Left renal cortex interstitium (tissue), 4 donors: Measurements from ENCODE around the gene MTCL1. TPM values are rescaled to one million over a fixed set of nuclear protein-coding genes. Genes with fewer than 3 reads are reported as not detected.

Source experiments
- DNase-seq, 4 donors: peaks; one replicate each; pipeline ENCODE4 v3.0.0-alpha.2; 2013; ENCODE audit warnings: low read depth in 4 of 4, low spot score in 2 of 4, missing footprints in 1 of 4
- polyA plus RNA-seq, 4 donors: library from polyadenylated mRNA; unstranded; fragments of 120-200 nt; gene quantifications; one replicate each; pipeline ENCODE4 v1.2.1, GENCODE V29; 2013; ENCODE audit not compliant: insufficient read length in 4 of 4

Gene MTCL1
- polyA plus RNA-seq, 4 donors: 13.4 to 33.1 (median 22.6) TPM

- DNase-seq: no peak
Observed at GRCh38 chr18:8825729-8826375, 120.5 kb downstream of the MTCL1 start.

GRCh38 chr18:8826514-8826913 is 121.2 kb downstream of the MTCL1 start:
- DNase-seq: no peak

DNA sequence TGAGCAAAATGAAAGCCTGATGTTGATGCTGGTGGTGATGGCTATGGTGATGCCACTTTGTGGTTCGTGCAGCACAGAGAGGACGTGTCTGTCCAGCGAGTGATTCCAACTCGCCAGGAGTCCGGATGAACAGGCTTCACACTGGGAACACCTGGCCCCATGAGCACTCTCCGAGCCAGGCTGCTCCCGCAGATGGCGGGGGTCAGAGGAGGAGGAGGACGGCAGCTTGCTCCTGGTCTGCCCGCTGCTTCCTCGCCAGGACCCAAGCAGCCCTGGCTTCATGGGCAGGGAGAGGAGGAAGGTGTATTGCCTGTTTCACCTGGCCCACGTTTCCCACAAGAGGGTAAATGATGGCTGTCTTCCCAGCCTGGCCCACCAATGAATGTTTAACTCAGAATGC is 121.6 kb downstream of the MTCL1 start:
- no peak for DNase-seq

DNA sequence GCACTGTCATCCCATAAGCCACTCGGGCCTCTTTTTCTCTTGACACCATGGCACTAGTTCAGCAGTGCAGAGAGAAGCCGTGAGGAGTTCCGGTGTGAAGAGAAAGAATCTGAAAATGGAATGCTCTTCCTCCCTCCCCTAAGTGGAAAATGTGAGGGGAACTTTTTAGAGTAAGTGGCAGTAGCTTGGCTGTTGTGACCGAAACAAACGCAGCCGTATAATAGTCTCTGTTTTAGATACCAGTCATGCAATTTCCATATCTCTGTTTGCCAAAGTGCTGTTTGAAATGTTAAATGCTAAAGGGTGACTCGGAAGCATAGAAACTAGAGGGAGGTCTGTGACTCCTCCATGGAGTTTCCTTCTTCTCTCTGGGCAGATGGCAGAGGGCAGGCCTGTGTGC is 122.9 kb downstream of the MTCL1 start:
- no peak for DNase-seq

DNA sequence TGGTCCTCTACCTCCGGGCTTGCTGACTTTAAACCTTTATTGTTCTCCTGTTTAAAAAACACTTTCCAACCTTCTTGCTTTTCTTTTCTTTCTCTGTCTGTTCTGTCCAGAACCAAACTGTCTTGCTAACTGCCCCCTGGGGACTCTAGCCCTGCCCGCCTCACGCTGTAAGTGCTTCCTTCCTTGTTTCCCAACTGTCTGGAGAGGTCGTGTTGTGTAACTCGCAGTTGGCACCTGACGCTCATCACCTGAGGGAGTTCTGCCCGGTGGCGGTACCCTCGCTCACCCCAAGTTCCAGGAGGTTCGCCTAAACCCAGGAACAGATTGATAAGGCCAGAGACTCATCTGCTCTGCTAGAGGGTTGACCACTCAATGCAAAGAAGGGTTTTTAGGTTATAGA is 123.4 kb downstream of the MTCL1 start:
- no peak for DNase-seq

DNA sequence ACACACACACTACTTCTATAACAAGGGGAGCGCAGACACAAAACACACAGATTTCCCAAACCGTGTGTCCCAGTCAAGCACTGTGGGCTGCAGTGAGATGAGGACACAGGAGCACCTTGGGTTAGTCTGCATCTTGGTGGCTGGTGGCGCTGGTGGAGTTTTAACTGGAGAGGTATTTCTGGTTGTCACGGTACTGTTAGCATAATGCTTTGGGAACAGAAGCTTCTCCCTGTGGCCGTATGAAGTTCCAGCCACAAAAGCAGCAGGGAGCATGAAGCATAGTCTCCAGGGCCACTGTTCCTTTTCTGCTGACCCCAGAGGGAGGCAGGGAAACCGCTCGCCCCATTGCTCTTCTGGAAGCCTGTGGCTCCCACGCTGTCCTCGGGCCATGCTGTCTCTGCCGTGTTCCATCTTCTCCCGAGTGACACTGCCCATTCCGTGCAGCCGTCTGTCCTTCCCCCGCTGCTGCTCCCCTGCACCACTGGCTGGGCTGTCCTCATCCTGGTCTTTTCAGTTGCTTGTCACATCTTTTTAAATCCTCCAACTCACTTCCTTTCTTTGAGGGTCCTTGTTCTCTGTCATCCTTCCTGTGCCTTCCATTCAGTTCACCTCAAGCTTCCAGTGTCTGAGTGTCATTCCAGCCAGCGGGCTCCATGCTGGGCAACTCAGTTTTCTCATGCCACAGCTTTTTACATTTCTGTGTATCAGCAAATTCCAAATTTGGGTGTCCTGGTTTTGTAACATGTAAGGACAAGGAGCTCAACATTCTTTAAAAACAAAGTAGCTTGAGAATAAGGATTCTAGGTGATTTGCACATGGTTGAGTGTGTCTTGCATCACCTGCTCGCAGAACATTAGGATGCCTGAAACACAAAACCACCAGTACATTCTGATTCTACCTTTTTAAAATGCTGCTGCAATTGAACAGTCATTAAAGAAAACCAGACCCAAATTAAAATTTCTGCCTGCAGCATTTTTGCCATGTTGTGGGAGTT is 125.0 kb downstream of the MTCL1 start:
- no peak for DNase-seq

GRCh38 chr18:8831112-8831511 is 125.8 kb downstream of the MTCL1 start:
- no peak for DNase-seq

- no peak for DNase-seq
Observed at GRCh38 chr18:8831531-8831930, 126.2 kb downstream of the MTCL1 start.

- no peak for DNase-seq
Observed at GRCh38 chr18:8833480-8833879, 128.1 kb downstream of the MTCL1 start.

GRCh38 chr18:8834881-8835280 is 129.5 kb downstream of the MTCL1 start:
- no peak for DNase-seq

- DNase-seq: no peak
Observed at GRCh38 chr18:8835521-8835953, 130.2 kb downstream of the MTCL1 start.

DNA sequence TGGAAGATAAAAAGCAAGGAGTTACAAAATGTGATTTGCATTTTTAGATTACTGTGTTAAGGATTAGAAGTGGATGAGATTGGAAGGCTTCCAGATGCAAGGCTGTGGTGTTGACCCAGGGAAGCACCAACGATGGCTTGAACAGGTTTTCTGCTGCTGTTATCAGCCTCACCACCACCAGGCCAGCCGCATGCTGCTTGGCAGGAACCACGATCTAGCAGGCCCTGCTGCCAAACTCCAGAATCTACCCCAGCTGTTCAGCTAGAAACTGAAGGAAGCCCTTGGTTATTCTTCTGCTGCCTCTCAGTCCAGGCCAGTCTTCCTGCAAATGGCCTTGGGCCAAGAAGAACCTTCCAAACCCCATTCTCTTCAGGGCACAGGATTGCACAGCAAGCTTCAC is 133.9 kb downstream of the MTCL1 start:
- no peak for DNase-seq

DNA sequence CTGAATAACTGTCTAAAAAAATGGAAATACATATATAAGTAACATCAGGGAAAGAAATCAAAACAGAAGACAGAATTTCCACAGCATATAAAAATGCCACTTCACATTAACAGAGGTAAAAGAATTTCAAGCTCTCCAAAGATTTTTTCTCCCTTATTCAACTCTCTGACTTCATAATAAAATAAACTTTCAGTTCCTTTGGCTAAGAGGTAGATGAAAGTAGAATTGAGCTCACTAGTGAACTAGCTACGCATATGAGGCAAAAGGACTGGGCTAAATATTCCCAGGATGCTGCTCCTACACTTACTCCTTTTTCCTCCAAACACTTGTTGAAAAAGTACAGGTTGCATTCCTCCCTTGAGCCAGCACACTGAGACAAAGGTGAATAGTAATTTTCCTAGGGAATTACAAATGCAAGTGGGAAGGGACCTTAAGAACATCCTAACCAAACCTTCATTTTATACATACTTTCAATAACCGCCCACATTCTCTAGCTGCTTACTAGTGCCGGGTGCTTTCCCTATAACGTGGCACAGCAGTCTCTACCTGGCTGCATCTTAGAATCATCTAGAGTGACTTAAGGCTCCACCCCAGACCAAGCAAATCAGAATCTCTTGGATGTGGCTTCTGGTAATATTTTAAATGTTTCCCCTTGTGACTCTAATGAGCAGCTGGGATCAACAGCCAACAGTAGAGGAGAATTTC is 136.6 kb downstream of the MTCL1 start:
- no peak for DNase-seq

DNA sequence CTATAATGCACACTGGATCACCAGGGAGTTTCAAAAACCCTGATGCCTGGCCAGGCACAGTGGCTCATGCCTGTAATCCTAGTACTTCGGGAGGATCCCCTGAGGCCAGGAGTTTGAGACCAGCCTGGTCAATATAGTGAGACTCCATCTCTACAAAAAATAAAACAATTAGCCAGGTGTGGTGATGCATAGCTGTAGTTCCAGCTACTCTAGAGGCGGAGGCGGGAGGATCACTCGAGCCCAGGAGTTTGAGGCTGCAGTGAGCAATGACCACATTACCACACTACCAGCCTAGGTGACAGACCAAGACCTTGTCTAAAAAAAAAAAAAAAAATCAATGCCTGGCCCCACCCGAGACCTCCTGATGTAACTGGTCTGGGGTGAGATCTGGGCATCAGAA is 137.2 kb downstream of the MTCL1 start:
- no peak for DNase-seq

GRCh38 chr18:8843005-8843404 is 137.6 kb downstream of the MTCL1 start:
- DNase-seq: no peak

DNA sequence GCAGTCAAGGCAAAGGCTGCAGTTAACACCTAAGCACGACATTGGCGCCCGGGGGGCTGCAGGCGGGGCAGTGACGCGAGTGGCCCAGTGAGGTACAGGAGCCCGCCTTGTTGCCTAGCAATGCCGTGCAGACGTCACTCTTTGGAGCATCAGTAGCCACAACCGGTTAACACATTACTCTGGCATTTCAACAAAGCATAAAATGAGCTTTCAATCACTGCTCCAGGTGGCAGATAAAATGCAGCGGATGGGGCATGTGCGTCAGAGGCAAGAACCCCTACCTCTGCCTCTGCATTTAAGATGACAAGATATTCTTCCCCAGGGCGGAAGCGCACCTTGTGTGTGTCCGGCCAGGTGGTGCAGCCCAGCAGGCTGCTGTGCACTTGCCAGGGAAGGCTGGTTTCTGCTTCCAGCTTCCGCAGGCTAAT is 139.4 kb downstream of the MTCL1 start:
- no peak for DNase-seq

GRCh38 chr18:8845506-8845905 is 140.2 kb downstream of the MTCL1 start:
- DNase-seq: no peak

DNA sequence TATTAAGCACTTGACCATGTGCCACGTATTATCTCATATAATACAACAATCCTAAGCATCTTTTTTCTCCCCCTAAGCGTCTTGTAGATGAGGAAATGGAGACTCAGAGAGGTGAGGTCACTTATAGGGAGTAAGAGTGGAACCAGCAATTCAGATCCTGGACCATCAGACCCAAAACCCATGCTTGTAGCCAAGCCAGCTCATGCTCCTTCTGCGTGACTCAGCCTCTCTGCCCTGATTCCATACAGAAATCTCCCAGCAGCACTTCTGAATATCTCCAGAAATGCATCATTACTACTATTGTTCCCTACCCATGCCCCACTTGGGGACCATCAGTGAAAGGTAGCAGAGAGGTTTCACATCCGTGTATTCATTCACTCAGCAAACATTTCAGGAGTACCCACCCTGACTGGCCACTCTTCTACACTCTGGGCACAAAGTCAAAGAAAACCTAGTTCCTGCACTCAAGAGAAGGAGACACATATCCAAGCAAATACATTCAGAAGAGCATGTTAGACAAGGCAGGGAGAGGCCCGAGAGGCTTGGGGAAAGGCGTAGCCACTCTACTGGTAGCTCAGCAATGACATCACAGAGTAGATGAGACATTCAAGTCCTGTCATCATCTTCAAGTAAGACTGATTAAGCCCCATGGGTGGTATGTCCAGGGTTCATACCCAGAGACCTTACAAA is 141.9 kb downstream of the MTCL1 start:
- no peak for DNase-seq

DNA sequence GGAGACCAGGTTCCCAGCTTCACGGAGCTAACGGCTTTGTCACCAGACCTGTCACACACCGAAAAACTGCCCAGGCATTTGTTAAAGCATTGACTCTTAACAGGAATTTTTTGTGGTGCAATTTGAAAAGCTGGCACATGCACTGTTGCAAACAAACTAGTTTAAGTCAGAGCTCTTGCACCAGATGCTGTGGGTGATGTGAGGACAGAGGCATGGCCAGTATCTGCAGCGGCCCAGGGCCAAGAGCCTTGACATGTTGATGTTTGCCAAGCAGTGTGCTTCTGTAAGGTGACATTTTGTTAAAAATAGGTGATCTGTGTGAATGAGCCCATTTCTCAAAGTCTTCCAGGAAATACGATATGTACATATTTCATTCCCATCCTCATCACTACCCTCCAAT is 142.5 kb downstream of the MTCL1 start:
- no peak for DNase-seq

DNA sequence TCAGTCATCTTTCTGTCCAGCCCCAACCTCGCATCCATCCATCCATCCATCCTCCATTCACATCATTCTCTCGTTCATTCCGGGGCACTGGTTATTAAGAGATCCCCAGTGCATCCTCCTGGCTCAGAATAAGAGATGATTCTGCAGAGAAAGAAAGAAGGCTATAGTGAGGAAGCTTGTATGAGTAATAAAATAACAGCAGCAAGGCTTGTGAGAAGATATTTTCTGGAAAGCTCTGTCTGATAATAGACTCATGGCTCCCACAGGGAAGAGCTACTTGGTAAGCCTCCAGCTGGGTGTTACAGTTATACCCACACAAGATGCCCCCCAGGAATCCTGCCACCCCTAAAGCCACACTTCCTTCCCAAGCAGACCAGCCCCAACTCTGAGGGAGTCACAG is 143.2 kb downstream of the MTCL1 start:
- no peak for DNase-seq

- no peak for DNase-seq
Observed at GRCh38 chr18:8849696-8850095, 144.3 kb downstream of the MTCL1 start.
